C4-2B (cell line): Measurements from ENCODE around the gene CAPRIN1.
A peak's percentile ranks its signal among the peaks of the same experiment; 100 is the strongest.

Source experiments
- H3K27ac ChIP-seq: fragments of 450-650 bp; 2 replicates; pipeline ENCODE4 v1.5.1; 2017
- ZFX ChIP-seq: fragments of 450-650 bp; IDR thresholded peaks from 2 replicates; pipeline ENCODE4 v1.6.1; 2017
- TF ChIP-seq, protein P1 (sequence below): fragments of 450-650 bp; conservative IDR thresholded peaks from 2 replicates; pipeline ENCODE4 v1.5.1; 2017; ENCODE audit warnings: mild to moderate bottlenecking

The CAPRIN1 gene

DNA sequence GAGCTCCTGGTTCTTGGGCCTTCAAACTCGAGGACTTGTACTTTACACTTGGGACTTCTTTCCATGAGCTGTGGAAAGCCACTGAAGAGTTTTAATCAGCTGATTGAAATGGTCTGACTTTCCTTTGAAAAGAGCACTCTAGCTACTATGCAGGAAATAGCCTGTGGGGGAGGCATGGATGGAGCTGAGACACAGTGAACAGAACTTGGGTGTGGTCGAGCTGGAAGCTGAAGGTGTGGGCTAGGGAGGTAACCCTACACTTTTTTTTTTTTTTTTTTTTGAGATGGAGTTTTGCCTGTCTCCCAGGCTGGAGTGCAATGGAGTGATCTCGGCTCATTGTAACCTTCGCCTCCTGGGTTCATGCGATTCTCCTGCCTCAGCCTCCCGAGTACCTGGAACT is 17.5 kb upstream of the CAPRIN1 start:
- no peak overlapping the region for H3K27ac ChIP-seq
- TF ChIP-seq, protein P1, sequence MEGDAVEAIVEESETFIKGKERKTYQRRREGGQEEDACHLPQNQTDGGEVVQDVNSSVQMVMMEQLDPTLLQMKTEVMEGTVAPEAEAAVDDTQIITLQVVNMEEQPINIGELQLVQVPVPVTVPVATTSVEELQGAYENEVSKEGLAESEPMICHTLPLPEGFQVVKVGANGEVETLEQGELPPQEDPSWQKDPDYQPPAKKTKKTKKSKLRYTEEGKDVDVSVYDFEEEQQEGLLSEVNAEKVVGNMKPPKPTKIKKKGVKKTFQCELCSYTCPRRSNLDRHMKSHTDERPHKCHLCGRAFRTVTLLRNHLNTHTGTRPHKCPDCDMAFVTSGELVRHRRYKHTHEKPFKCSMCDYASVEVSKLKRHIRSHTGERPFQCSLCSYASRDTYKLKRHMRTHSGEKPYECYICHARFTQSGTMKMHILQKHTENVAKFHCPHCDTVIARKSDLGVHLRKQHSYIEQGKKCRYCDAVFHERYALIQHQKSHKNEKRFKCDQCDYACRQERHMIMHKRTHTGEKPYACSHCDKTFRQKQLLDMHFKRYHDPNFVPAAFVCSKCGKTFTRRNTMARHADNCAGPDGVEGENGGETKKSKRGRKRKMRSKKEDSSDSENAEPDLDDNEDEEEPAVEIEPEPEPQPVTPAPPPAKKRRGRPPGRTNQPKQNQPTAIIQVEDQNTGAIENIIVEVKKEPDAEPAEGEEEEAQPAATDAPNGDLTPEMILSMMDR: no peak
- no peak for TF ChIP-seq ZFX

DNA sequence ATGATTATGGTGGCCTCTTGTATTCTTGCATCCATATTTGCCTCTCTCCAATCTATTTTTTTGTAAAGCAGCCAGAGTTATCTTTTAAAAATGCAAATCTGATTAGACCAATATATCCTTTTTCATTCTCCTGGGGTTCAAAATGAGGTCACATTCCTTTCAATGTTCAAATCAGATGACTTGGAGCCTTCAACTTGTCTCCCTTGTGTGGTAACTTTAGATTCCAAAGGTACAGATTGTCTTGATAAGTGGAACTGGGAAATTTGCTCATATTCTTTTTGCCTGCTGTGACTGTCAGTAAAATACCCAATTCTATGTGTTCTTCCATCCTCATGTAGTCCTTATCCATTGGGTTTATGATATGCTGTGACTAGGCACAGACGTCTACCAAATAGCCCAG is 15.1 kb upstream of the CAPRIN1 start:
- TF ChIP-seq, protein P1: no peak
- no peak for TF ChIP-seq ZFX
- H3K27ac ChIP-seq: no peak overlapping the region

DNA sequence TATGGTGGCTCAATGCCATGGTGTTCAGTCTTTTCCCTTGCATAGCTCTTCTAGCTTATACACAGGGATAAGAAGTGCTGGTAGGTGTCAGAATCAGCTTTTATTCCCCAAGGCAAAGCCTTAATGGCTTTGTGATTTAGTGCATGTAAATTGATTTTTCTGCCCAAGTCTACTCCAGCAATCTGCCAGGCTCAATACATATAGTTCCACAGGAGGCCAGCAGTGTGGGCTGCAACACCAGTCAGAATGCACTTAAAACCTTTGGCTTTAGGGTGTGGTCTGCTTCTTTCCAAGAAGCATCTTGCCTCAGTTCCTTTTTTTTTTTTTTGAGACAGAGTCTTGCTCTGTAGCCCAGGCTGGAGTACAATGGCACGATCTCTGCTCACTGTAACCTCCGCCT is 14.5 kb upstream of the CAPRIN1 start:
- H3K27ac ChIP-seq: no peak overlapping the region
- no peak for TF ChIP-seq ZFX
- TF ChIP-seq, protein P1: no peak

GRCh38 chr11:34040571-34040970 is 11.0 kb upstream of the CAPRIN1 start:
- TF ChIP-seq, protein P1: no peak
- no peak for TF ChIP-seq ZFX
- H3K27ac ChIP-seq: no peak overlapping the region

DNA sequence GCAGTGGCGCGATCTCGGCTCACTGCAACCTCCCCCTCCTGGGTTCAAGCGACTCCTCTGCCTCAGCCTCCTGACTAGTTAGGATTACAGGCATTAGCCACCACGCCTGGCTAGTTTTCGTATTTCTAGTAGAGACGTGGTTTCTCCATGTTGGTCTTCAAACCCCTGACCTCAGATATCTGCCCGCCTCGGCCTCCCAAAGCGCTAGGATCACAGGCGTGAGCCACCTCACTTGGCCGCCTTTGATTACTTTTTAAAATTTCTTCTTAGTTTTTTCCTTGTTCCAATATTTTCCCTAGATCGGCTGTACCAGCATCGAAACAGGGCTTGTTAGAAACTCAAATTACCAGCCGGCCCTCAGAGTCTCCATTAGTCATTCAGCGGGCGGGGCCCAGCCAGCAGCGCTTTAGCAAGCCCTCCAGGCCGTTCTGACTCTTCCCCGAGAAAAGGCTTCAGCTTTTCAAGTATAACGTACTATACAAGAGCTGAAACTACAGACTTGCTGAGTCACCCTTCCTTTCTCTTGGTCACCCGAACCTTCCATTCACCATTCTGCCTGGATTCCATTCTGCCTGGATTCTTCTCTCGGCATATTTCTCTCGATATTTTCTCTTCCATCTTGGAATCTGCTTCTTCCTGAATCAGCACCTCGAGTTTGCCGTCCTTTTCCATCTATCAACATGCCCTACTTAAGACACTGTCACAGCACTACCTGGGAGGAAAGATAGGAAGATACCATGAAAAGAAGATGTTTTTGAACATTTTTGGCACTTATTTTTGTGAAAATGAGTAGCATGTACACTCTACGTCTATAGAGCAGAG is 6.7 kb upstream of the CAPRIN1 start:
- no peak overlapping the region for H3K27ac ChIP-seq
- TF ChIP-seq, protein P1: no peak
- no peak for TF ChIP-seq ZFX

DNA sequence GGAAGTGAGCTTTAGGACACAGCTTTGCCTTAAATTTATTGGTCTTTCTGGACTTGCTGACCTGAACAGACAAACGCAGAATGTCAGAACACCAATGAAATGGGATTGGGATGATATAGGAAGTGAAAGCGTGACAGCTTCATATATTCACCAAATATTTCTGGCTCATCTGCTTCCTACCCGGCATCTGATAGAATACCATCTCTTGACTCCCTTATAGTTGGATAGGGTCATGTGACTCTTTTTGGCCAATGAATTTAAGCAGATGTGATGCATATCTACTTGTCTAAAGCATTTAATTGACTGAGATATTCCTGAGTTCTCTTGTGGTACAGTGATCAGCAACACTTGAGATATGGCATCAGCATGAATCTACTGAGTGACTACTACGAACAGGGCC is 2.5 kb upstream of the CAPRIN1 start:
- no peak for TF ChIP-seq ZFX
- TF ChIP-seq, protein P1: no peak

GRCh38 chr11:34050581-34051348 is 766 bp upstream of the CAPRIN1 start:
- TF ChIP-seq, protein P1: no peak
- no peak for TF ChIP-seq ZFX

More for the DNA sequence above, 2.5 kb upstream of the CAPRIN1 start:
- no peak overlapping the region for H3K27ac ChIP-seq

More at GRCh38 chr11:34050581-34051348, 766 bp upstream of the CAPRIN1 start:
- H3K27ac ChIP-seq: peak overlapping the region; percentile 98
